Lung (tissue), 12 donors: ENCODE data around the gene COL6A3. TPM values are rescaled to one million over a fixed set of nuclear protein-coding genes. Genes with fewer than 3 reads are reported as not detected.
A peak's percentile ranks its signal among the peaks of the same experiment; 100 is the strongest.

ENCODE experiments used
- ATAC-seq: fragments of 200-7000 bp; cut with Tn5 transposase; one replicate; pipeline ENCODE4 v1.9.1; 2020; ENCODE audit warnings: moderate number of reproducible peaks; ENCODE audit not compliant: insufficient read depth, low FRiP score
- DNase-seq, 3 donors: peaks; one replicate each; pipeline ENCODE4 v3.0.0-alpha.2; 2013 to 2017
- H3K27ac ChIP-seq, 2 donors: one replicate each; pipeline ENCODE4 v1.5.1; 2013; ENCODE audit warnings: mild to moderate bottlenecking in 2 of 2, moderate library complexity in 2 of 2, control low read depth in 1 of 2, inconsistent platforms in 1 of 2, low read depth in 1 of 2, low read length in 1 of 2
- H3K27me3 ChIP-seq, 3 donors: one replicate each; pipeline ENCODE4 v1.5.1; 2013; ENCODE audit warnings: low read length in 2 of 3; ENCODE audit not compliant: control insufficient read depth in 3 of 3, insufficient read depth in 3 of 3
- H3K36me3 ChIP-seq, 4 donors: one replicate each; pipeline ENCODE4 v1.5.1; 2013; ENCODE audit warnings: low read length in 4 of 4, mild to moderate bottlenecking in 1 of 4, moderate library complexity in 1 of 4; ENCODE audit not compliant: control insufficient read depth in 4 of 4, insufficient read depth in 4 of 4
- H3K4me1 ChIP-seq, 5 donors: one replicate each; pipeline ENCODE4 v1.5.1; 2013; ENCODE audit warnings: low read length in 5 of 5, mild to moderate bottlenecking in 2 of 5, moderate library complexity in 1 of 5; ENCODE audit not compliant: control insufficient read depth in 5 of 5, insufficient read depth in 5 of 5
- H3K4me3 ChIP-seq: one replicate; pipeline ENCODE4 v1.5.1; 2013; ENCODE audit warnings: mild to moderate bottlenecking, control low read depth, moderate library complexity
- H3K9ac ChIP-seq, 2 donors: one replicate each; pipeline ENCODE4 v1.5.1; 2013; ENCODE audit warnings: low read length in 2 of 2, control low read depth in 1 of 2; ENCODE audit not compliant: insufficient read depth in 1 of 2
- H3K9me3 ChIP-seq, 4 donors: one replicate each; pipeline ENCODE4 v1.5.1; 2013; ENCODE audit warnings: low read length in 3 of 4, mild to moderate bottlenecking in 1 of 4, moderate library complexity in 1 of 4; ENCODE audit not compliant: control insufficient read depth in 4 of 4, insufficient read depth in 3 of 4
- WGBS, 2 donors: extraction: QIAGEN DNeasy Blood & Tissue Kit; methylation state at CpG; one replicate each; pipeline ENCODE4 v1.1.7; 2013; 5-methylcytosine and 5-hydroxymethylcytosine counted together
- polyA plus RNA-seq, 2 donors: library from polyadenylated mRNA; stranded (reverse); fragments of 200-250 nt; gene quantifications; one replicate each; pipeline ENCODE4 v1.2.1, GENCODE V29; 2013
- total RNA-seq, 2 donors: library from RNA; depleted of rRNA in 1 of 2; stranded (reverse); fragments of >200 nt in 1 of 2; gene quantifications; one replicate each; pipeline ENCODE4 v1.2.1, GENCODE V29; 2014 to 2021
- TF ChIP-seq, protein P1 (sequence below): IDR thresholded peaks from 2 replicates; pipeline ENCODE4 v1.5.1; 2012; ENCODE audit warnings: mild to moderate bottlenecking; ENCODE audit errors: control extremely low read depth, extremely low read depth
- donor health status: control.
- donor health status: control.
- donor health status: Bipolar disorder and iron deficiency.
- donor health status: healthy.
- donor health status: DM: yes; HTN: yes; CAD: no.

Gene COL6A3
- total and polyA plus RNA-seq, 4 donors = 36.4 to 548 (median 277) TPM

DNA sequence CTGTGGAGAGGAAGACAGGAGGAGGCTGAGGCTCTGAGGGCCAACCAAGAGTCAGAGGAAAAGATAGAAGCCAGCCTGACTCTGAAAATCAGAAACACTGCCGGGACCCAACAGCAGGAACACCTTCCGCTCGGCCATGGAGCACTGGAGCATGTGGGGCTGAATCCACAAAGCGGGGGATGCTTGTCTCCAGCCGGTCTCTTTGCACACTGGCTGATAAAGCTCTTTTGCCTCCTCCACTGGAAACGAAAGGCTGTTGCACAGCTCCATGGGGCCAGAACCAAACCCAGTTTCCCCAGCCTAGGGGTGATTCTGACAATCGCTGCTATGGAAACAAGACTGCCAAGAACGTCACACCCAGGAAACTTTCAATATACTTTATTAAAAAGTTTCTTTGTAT, 90.3 kb downstream of the COL6A3 start:
- ATAC-seq (no peak), DNase-seq (no peak)
- H3K9me3 ChIP-seq = no peaks in the 10 kb centered on the region
- TF ChIP-seq, protein P1, sequence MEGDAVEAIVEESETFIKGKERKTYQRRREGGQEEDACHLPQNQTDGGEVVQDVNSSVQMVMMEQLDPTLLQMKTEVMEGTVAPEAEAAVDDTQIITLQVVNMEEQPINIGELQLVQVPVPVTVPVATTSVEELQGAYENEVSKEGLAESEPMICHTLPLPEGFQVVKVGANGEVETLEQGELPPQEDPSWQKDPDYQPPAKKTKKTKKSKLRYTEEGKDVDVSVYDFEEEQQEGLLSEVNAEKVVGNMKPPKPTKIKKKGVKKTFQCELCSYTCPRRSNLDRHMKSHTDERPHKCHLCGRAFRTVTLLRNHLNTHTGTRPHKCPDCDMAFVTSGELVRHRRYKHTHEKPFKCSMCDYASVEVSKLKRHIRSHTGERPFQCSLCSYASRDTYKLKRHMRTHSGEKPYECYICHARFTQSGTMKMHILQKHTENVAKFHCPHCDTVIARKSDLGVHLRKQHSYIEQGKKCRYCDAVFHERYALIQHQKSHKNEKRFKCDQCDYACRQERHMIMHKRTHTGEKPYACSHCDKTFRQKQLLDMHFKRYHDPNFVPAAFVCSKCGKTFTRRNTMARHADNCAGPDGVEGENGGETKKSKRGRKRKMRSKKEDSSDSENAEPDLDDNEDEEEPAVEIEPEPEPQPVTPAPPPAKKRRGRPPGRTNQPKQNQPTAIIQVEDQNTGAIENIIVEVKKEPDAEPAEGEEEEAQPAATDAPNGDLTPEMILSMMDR = no peak
- peaks cover 0 to 61% (median 21%) of the 10 kb centered on the region in 4 donors for H3K36me3 ChIP-seq
- H3K27me3 ChIP-seq = no peaks in the 10 kb centered on the region
- no peak overlapping the region for H3K27ac ChIP-seq
- H3K4me1 ChIP-seq = peaks cover 0 to 66% (median 16%) of the 10 kb centered on the region in 5 donors
- no peak overlapping the region for H3K9ac ChIP-seq
- H3K4me3 ChIP-seq = no peak overlapping the region
- WGBS, 2 donors = 89 to 93% methylated on average over 8 of the region's 8 CpGs

DNA sequence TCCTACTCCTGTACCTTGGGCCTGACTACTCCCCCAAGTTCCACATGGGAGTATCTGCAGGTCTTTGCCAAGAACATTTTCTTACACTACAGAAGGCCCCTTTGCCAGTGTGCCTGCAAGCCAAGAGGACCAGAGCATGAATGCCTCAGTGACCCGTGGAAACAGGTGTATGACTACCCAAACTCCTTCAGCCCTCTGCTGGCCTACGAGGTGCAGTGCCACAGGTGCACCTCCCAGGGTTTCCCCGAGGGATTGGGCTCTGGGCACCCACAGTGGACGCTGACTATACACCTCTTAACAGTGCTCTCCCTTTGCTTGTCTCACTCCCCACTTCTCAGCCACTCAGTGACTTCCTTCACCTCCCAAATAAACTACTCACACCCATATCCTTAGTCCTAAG, 91.4 kb downstream of the COL6A3 start:
- TF ChIP-seq, protein P1 = no peak
- WGBS, 2 donors = 38 to 51% methylated on average over 4 of the region's 4 CpGs
- H3K9ac ChIP-seq = no peak overlapping the region
- DNase-seq = no peak
- no peak overlapping the region for H3K27ac ChIP-seq
- no peak overlapping the region for H3K4me3 ChIP-seq
- no peaks in the 10 kb centered on the region for H3K9me3 ChIP-seq
- ATAC-seq = no peak
- no peaks in the 10 kb centered on the region for H3K27me3 ChIP-seq
- H3K4me1 ChIP-seq = peaks cover 0 to 60% (median 15%) of the 10 kb centered on the region in 5 donors
- H3K36me3 ChIP-seq = peaks cover 0 to 53% (median 20%) of the 10 kb centered on the region in 4 donors

DNA sequence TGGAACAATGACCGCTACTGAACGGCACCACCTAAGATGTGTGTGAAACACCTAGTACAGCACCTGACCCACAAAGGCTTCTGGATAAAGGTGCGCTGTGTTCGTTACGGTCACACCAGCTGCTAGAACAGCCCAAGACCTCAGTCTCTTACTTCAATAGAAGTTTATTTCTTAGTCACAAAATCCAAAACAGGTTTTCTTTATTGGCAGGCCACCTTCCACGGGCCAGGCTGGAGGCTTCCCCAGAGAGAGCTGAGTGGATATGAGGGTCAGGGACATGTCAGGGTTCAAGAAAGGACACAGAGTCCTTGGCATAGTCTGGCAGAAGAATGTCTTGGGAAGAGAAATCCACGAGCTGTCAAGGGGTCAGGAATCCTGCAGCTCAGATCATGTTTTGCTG, 92.2 kb downstream of the COL6A3 start:
- Histone ChIP-seq H3K9ac (peak overlapping the region in 1 of 2 donors; percentile 28), H3K27me3 (no peaks in the 10 kb centered on the region), H3K36me3 (peaks cover 0 to 47% (median 16%) of the 10 kb centered on the region in 4 donors), H3K4me1 (peaks cover 0 to 56% (median 9%) of the 10 kb centered on the region in 5 donors), H3K9me3 (no peaks in the 10 kb centered on the region), H3K27ac (peak overlapping the region; percentile 13), H3K4me3 (no peak overlapping the region)
- DNase-seq (no peak), ATAC-seq (no peak)
- TF ChIP-seq, protein P1 = no peak
- WGBS, 2 donors = 86 to 87% methylated on average over 7 of the region's 7 CpGs
